Putamen (tissue), 1 donor: ENCODE data around the gene RTKN2.

ENCODE experiments used
- DNase-seq: peaks from one replicate; pipeline ENCODE4 v3.0.0-alpha.2; 2016; ENCODE audit warnings: low spot score

RTKN2 gene

DNA sequence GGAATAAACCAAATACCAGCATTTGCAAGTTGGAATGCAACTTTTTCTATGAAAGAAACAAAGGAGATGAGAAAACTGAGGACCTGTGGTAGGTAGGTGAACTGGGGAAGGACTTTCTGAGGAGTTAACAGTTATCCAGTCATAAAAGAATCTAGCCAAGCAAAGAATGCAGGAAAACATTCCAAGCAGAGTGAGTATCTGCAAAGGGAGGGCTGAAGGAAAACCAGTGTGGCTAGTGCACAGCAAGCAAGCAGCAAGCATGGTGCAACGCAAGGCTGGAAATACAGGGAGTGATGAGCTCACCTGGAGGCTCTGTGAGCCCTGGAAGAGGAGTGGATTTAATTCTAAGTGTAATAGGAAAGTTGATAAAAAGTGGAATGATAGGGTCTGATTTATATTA is 44.0 kb downstream of the RTKN2 start:
- DNase-seq: no peak

DNA sequence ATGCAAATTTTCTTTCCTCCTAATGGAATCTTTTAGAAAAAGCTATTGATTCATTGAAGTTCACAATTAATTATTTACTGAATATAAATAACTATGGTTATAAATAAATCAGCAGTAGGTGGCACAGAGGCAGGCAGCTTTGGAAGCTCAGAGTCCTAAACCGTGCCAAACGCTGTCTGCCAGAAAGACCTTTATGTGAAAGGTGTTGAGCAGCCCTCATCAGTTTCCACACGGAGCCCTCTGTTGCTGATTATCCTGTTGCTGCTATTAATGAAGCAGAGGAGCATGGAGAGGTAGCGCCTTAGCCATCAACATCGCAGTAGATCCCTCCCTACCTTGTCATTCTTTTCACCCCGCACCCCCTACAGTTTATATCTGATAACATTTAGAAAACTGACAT is 51.0 kb downstream of the RTKN2 start:
- DNase-seq: no peak

DNA sequence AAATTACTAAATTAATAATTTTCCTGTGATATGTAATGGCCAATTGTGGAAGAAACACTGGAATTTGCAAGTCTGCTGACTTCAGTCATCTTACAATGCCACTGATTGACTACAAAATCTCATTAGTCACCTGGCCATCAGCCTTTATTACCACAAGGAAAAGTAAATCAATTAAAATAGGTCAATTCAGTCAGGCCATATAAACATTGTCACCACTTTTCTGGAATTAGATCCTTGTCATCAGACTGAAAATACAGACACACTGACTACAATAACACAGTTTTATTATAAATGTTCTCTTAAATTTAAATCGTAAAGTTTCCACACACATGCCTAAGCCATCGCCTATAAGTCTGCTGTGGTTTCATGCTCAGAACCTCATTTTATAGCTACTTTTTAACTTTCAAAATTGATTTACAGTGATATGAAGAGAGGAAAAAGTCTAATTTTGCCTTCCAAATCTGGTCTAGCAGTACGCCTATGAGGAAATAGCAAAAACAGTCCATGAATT is 54.2 kb downstream of the RTKN2 start:
- DNase-seq: no peak

DNA sequence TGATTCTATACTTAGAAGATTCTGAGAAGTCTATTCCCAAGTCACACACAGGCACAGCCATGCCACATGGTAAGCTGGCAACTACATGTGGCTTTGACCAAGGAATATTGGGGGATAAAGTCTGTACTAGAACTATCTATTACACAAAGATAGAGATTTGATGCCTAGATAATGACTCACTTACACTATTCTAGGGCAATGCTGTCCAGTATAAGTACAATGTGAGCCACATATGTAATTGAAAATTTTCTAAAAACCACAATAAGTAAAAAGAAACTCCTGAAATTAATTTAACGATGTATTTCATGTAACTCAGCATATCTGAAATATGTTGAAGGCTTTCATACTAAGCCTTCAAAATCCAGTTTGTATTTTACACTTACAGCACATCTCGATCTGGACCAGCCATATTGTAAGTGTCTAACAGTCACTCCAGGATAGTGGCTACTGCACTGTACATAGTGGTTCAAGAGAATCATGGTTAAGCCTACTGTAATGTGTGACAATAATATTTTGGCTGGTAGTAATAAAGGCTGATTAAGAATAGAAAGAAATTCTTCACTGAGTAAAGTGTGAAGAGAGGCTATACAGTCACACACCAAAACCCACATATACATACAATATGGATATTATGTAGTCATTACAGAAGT is 62.8 kb downstream of the RTKN2 start:
- DNase-seq: no peak

DNA sequence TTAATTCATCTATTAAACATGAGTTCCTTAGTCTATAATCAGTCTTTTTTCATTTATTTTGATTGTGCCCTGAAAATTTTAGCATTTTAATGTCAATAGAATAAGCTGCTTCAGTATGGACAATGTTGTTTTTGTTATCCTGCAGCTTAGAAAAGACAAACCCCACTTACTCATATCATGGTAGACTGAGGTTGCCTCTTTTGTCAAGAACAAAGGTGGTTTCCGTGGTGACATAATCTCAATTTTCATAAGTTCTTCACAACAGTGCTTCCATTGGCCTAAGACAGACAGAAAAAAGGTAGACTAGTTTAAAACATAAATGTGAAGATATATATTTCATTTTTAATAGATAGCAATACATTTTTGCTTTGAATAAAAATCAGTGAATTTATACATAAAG is 69.1 kb downstream of the RTKN2 start:
- DNase-seq: no peak

DNA sequence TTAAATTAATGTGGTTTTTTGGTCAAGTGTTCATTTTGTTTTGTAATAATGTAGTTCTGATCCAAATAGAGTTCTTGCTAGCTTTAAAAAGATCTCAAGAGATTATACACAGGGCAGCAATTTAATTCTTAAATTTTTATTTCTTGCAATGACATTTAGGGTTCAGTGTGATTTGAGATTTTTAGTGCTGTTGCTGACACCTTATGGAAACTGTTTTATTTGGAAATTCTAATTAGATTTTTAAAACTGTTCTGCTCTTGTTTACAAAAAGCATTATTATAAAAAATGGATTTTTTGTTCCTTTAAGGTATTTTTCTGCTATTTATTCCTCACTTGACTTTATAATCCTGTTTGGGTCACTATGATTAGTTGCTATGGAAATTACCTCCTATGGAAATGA is 72.1 kb downstream of the RTKN2 start:
- DNase-seq: no peak

DNA sequence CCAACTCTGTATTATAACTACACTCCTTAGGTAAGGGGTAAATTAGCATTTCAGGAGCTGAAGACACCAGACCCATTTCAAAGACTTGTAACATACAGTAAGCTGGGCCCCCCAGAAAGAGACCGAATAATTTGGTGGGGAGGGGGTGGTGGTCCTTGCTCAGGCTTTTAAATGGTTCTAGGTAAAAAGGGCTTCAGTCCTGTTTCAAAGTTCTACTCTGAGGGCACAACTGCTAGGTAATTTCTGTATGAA is 73.0 kb downstream of the RTKN2 start:
- DNase-seq: no peak

DNA sequence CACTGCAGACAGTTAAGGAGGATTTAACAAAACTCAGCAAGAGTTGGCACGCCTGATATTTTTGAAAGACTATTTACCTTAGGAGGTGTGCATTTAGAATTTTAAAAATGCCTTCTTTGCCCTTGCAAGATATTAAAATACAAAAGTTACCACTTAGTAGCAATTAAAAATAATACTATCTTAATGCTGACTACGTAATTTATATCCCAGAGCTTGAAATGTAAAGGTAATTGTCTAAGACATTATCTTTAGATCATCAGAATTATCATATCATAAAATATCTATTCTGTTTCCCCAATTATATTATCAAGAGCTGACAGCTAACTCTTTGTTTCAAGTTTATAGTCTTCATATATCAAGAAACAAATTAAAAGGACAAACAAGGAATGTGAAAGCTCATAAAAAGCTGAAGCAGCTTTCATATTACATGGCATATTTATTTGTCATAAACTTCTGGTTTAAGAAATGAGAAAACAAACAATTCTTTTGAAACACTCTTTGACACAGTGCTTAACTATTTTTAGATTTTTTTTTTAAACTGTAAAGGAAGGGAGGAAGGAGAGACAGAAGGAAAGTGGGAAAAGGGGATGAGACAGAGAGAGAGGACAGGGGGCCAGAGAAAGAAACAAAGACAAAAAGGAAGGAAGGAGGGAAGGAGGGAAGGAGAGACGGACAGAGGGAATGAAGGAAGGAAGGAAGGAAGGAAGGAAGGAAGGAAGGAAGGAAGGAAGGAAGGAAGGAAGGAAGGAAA is 73.5 kb downstream of the RTKN2 start:
- DNase-seq: no peak

DNA sequence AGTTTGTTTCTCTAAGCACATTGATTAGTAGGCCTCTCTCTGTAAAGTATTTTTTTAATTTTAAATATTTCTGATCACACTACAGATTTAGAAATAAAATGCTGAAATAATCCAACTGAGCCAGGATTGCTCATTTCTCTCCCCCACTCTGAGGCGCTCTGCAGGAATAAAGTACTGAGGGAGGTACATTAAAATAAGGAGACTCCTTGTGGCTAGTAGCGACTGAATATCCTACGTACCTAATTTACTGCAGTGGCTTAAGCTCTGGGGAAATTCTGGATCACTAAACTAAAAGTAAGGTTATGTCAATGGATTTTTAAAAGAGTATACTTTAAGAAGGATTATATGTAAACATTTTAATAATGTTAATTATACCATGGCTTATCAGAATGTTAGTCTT is 75.2 kb downstream of the RTKN2 start:
- DNase-seq: no peak

DNA sequence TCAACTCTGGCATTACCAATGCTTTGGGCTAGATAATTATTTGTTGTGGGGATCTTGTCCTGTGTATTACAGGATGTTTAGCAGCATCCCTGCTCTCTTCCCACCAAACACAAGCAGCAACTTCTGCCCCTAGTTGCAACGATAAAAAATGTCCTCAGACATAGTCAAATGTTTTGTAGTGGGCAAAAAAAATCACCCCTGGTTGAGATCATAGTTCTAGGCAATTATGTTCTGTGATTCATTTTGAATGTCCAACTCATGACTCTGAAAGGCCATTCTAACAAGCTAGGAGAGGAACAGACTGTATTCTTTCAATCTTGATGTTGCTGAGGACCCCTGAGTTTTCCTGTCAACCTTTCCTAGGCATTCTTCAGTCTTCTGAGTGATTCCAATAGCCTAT is 79.5 kb downstream of the RTKN2 start:
- DNase-seq: no peak

DNA sequence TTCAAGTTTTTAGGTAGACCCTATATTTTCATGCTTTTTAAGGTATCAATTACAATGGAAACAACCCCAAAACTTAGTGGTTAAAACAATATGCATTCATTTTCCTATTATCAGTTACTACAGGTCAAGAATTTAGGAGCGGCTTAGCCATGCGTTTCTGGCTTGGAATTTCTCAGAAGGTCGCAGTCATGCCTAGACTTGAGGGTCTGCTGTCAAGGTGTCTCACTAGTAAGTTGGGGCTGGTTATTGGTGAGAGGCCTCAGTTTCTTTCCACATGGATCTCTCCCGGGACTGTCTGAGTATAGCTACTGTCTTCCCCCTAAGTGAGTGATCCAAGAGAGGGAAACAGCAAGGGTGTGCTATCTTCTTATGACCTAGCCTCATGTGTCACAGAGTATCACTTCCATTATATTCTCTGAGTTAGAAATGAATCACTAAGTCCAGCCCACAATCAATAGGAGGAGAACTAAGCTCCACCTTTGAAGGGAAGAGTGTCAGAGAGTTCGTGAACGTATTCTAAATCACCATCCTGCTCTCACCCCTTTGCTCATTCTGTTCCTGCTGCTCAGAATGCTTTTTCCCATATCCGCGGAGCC is 80.5 kb downstream of the RTKN2 start:
- no peak for DNase-seq

DNA sequence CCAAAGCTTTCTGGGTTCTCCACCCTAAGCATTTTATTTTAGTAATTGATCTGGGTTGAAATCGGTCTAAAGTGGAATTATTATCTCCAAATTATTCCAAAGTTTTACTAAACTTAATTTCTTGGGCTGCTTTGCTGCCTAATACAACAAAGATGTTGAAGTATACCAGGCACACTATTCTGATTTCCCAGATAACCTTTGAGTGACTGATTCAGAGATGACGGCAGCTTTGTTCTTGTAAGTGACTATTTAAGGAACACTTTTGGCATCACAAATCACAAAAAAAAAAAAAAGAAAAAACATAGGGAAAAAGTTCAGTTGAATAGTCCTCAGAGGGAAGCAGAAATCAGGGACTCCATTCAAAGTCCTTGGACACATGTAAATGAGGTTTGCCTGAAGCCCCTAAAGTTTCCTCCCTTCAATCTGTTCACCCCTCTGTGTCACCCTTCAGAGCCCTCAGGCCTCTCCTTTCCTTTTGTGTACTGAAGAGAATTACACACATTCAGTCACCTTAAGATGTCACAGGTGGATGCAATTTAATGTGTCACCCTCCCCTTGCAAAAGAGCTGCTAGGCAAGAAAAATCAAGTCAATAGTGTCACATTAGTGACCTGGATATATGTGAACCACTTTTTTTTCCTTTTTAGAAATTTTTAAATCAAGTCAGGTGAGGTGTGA is 81.5 kb downstream of the RTKN2 start:
- no peak for DNase-seq

DNA sequence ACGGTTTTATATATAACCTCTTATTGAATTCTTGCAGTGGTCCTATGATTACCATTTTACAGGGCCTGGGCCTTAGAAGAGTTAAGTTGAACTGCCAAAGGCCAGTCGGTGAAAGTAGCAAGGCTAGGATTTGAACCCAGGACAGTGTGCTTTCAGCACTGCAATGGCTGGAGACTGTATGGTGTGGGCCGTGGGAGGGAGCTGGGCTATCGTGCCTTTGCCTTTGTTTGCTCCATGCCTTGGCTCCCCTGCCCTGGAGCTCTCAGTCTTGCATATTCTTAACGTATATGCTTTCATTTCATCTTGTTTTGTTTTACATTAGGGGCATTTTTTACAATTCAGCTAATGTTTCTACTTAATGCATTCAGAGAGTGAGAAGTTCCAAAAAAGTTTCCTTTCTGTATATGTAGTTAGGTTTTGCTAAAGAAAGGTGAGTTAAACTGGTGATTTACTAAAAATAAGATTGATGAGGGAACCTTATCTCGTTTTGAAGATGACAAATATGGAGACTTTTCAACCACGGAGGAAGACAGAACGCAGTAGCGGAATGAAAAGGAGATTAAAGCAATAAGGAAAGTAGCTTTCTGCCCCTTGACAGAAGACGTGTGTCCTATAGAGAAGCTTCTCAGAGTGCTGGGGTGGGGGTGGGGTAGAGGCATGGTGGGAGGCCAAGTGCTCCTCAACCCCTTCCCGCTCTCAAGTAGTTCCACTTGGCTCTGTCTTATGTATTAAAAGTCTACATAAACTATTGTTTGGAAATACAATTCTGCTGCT is 82.5 kb downstream of the RTKN2 start:
- DNase-seq: no peak

DNA sequence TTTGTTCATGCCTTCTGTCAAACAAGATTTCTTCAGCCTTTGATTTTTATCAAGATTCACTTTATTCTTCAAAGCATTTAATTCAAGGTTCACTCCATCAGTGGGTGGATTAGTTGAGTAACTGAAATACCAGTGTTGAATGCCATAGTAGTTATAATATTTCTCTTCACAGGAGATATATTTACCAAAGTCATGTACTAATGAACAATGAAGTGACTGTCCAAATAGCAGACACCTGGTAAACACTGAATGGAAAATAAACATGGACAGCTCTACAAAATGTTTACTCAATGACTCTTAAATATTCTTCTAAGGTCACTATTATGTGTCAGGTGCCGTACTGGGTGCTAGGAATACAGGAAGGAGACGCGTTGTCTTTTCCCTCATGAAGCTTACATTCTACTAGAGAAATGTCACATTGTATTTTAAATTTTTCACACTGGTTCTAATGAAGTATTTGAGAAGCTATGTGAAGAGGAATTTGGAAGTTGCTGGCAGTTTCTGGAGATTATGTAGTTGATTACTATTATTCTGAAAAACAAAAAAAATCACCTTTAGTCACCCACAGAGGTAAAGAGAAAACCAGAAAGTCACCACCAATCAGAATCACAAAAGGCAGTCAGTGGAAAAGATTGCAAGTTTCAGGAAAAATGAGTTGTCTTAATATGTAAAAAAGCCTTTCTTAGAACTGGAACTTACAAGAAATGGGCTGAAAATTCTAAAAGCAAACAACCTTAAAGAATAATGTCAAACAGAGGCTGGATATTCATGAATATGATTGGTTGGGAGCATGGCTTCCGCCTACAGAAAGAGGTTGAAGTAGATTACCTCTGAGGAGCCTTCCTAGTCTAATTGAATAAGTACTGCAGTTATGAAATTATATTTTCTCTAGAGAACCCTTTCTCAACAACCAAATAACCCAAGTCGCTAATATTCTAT is 84.5 kb downstream of the RTKN2 start:
- DNase-seq: no peak

DNA sequence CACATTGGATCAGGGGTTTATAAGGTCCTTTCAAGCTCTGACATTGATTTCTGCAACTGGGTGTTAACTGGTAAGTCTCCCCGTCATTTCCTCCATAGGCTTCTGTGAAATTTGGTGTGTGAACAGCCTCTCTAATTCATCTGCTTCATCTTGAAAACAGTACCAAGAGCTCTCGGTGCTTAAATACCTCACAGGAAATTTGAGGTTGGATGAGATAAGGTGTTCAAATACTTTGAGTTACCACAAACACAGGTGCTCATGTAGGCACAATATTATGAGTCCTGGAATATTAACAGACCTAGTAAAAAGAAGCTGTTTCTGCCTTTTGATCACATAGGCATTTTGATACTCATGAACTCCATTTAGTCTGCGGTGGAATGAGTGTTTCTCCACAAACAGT is 85.2 kb downstream of the RTKN2 start:
- no peak for DNase-seq

DNA sequence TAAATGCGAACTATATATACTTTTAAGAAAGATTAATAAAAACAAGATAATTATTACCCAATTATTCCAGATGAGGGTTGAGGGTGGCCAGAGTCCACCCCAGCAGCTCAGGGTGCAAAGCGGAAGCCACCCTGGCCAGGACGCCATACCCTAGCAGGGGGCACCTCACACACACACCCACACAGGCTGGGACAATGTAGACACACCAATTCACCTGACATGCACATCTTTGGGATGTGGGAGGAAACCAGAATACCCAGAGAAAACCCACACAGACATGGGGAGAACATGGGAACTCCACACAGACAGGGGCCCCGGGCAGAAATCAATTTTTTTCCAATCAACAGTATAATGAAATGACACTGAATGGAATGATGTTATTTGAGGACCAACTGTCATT is 86.0 kb downstream of the RTKN2 start:
- no peak for DNase-seq

DNA sequence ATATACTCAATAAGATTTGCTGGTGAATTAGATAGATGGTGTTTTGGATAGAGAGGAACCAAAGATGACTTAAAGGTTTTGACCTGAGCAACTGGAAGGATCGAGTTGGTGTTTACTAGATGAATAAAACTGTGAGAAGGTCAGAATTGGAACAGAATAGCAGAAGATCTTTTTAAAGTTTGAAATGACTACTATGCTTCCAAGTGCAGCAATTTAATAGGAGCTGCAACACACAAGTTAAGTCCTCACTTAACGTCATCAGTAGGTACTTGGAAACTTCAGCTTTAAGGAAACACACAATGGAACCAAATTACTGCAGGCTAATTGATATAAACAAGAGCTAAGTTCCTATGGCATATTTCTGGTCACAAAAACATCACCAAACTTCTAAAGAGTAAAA is 86.5 kb downstream of the RTKN2 start:
- DNase-seq: no peak

DNA sequence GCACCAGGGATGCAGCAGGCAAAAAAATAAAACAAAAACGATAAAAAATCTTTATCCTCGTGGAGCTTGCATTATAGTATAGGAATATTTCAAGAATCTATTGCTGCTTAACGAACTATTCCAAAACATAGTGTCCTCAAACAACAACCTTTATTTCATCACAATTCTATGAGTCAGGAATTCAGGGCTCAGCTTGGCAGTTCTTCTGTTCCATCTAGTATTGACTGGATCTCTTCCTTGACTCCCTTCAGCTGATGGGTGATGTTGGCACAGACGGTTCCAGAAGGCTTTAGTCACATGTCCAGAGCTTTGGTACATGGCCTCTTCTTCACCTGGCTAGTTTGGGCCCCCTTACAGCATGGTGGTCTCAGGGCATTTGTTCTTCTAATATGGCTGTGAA is 88.0 kb downstream of the RTKN2 start:
- no peak for DNase-seq

DNA sequence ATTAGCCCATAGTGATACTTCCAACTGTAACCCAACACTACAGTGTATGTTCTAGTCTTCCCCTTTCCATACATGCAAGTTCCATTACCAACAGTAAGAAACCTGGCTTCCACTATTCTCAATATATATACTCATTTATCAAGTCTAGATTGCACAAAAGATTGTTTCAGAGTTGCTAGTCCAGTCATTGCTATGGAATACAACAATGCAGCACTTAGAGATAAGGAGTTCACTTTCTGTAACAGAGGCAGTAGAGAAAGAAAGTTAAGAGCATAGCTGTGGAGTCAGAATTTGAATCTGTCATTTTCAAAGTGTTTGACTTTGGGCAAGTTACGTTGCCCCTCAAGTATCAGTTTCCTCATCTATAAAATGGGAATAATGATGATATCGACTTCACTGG is 90.1 kb downstream of the RTKN2 start:
- no peak for DNase-seq

DNA sequence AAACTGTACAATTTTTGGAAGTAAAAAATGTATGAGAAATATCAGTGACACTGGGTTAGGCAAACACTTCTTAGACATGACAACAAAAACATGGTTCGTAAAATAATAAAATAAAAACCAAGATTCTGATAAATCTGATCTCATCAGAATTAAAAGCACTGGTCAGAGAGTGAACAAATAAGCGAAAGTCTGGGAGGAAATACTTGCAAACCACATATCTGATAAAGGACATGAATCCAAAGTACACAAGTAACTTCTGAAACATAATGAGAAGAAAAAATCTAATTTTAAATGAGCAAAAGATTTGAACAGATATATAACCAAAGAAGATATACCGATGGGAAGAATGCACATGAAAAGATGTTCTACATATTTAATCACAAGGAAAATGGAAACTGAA is 91.5 kb downstream of the RTKN2 start:
- no peak for DNase-seq

DNA sequence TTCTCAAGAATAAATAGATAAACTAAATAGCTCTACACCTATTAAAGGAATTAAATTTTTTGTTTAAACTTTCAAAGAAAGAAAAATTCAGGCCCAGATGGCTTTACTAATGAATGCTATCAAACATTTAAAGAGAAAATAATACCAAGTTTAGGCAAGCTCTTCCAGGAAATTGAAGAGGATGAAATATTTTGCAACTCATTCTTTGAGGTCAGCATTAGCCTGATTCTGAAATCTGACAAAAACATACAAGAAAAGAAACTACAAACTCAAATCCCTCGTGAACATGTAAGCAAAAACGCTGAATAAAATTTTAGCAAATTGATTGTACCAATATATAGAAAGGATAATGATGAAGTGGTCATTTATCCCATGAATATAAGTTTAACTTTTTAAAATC is 93.4 kb downstream of the RTKN2 start:
- no peak for DNase-seq
